IPS-18a (cell line): ENCODE data around the gene TMC1.

Experiments
- H3K27ac ChIP-seq: one replicate; pipeline ENCODE4 v1.5.1; 2013; ENCODE audit warnings: low read length
- H3K27me3 ChIP-seq: one replicate; pipeline ENCODE4 v1.6.1; 2013; ENCODE audit warnings: mild to moderate bottlenecking, low read length; ENCODE audit not compliant: control insufficient read depth, insufficient read depth
- H3K36me3 ChIP-seq: one replicate; pipeline ENCODE4 v1.6.1; 2013; ENCODE audit warnings: low read depth, low read length; ENCODE audit not compliant: control insufficient read depth
- H3K4me1 ChIP-seq: one replicate; pipeline ENCODE4 v1.6.1; 2013; ENCODE audit warnings: low read depth, low read length; ENCODE audit not compliant: control insufficient read depth
- H3K4me3 ChIP-seq: one replicate; pipeline ENCODE4 v1.5.1; 2013; ENCODE audit warnings: low read length
- H3K9ac ChIP-seq: one replicate; pipeline ENCODE4 v1.6.1; 2013; ENCODE audit warnings: mild to moderate bottlenecking, low read length, moderate library complexity
- H3K9me3 ChIP-seq: one replicate; pipeline ENCODE4 v1.6.1; 2013; ENCODE audit warnings: low read depth, low read length; ENCODE audit not compliant: control insufficient read depth

The TMC1 gene

GRCh38 chr9:72814083-72814597 lies 292.7 kb downstream of the TMC1 start:
- Histone ChIP-seq H3K4me1 (no peaks in the 10 kb centered on the region), H3K9me3 (no peaks in the 10 kb centered on the region), H3K36me3 (no peaks in the 10 kb centered on the region), H3K27me3 (no peaks in the 10 kb centered on the region), H3K4me3 (no peak overlapping the region), H3K9ac (no peak overlapping the region), H3K27ac (no peak overlapping the region)

- Histone ChIP-seq H3K4me3 (no peak overlapping the region), H3K36me3 (no peaks in the 10 kb centered on the region), H3K4me1 (no peaks in the 10 kb centered on the region), H3K27ac (no peak overlapping the region), H3K9me3 (no peaks in the 10 kb centered on the region), H3K9ac (no peak overlapping the region), H3K27me3 (no peaks in the 10 kb centered on the region)
Measured at GRCh38 chr9:72816666-72817065, 295.3 kb downstream of the TMC1 start.

GRCh38 chr9:72817413-72817812 lies 296.0 kb downstream of the TMC1 start:
- no peak overlapping the region for H3K9ac ChIP-seq
- no peaks in the 10 kb centered on the region for H3K4me1 ChIP-seq
- no peak overlapping the region for H3K4me3 ChIP-seq
- H3K36me3 ChIP-seq: no peaks in the 10 kb centered on the region
- no peaks in the 10 kb centered on the region for H3K9me3 ChIP-seq
- H3K27me3 ChIP-seq: no peaks in the 10 kb centered on the region
- no peak overlapping the region for H3K27ac ChIP-seq

- Histone ChIP-seq H3K4me1 (no peaks in the 10 kb centered on the region), H3K4me3 (no peak overlapping the region), H3K36me3 (no peaks in the 10 kb centered on the region), H3K27ac (no peak overlapping the region), H3K9me3 (no peaks in the 10 kb centered on the region), H3K9ac (no peak overlapping the region), H3K27me3 (no peaks in the 10 kb centered on the region)
Measured at GRCh38 chr9:72818385-72818784, 297.0 kb downstream of the TMC1 start.

GRCh38 chr9:72823971-72824370 lies 302.6 kb downstream of the TMC1 start:
- H3K27me3 ChIP-seq: no peaks in the 10 kb centered on the region
- H3K4me1 ChIP-seq: no peaks in the 10 kb centered on the region
- H3K4me3 ChIP-seq: no peak overlapping the region
- H3K27ac ChIP-seq: no peak overlapping the region
- H3K9me3 ChIP-seq: no peaks in the 10 kb centered on the region
- no peaks in the 10 kb centered on the region for H3K36me3 ChIP-seq
- no peak overlapping the region for H3K9ac ChIP-seq

- no peaks in the 10 kb centered on the region for H3K9me3 ChIP-seq
- H3K36me3 ChIP-seq: no peaks in the 10 kb centered on the region
- no peaks in the 10 kb centered on the region for H3K27me3 ChIP-seq
- no peak overlapping the region for H3K4me3 ChIP-seq
- H3K9ac ChIP-seq: no peak overlapping the region
- no peak overlapping the region for H3K27ac ChIP-seq
- no peaks in the 10 kb centered on the region for H3K4me1 ChIP-seq
Measured at GRCh38 chr9:72826996-72827949, 305.9 kb downstream of the TMC1 start.

GRCh38 chr9:72827950-72828731 lies 306.7 kb downstream of the TMC1 start:
- H3K9ac ChIP-seq: no peak overlapping the region
- no peaks in the 10 kb centered on the region for H3K9me3 ChIP-seq
- H3K27ac ChIP-seq: no peak overlapping the region
- no peaks in the 10 kb centered on the region for H3K27me3 ChIP-seq
- H3K4me3 ChIP-seq: no peak overlapping the region
- H3K4me1 ChIP-seq: no peaks in the 10 kb centered on the region
- H3K36me3 ChIP-seq: no peaks in the 10 kb centered on the region

GRCh38 chr9:72834994-72835393 lies 313.6 kb downstream of the TMC1 start:
- Histone ChIP-seq H3K27me3 (no peaks in the 10 kb centered on the region), H3K27ac (no peak overlapping the region), H3K9me3 (no peaks in the 10 kb centered on the region), H3K36me3 (no peaks in the 10 kb centered on the region), H3K4me3 (no peak overlapping the region), H3K4me1 (peaks cover 17% of the 10 kb centered on the region), H3K9ac (no peak overlapping the region)

GRCh38 chr9:72836790-72837189 lies 315.4 kb downstream of the TMC1 start:
- no peaks in the 10 kb centered on the region for H3K36me3 ChIP-seq
- no peak overlapping the region for H3K4me3 ChIP-seq
- H3K4me1 ChIP-seq: peaks cover 17% of the 10 kb centered on the region
- H3K27me3 ChIP-seq: no peaks in the 10 kb centered on the region
- no peaks in the 10 kb centered on the region for H3K9me3 ChIP-seq
- H3K27ac ChIP-seq: no peak overlapping the region
- H3K9ac ChIP-seq: no peak overlapping the region

GRCh38 chr9:72839085-72839484 lies 317.7 kb downstream of the TMC1 start:
- H3K36me3 ChIP-seq: no peaks in the 10 kb centered on the region
- no peak overlapping the region for H3K27ac ChIP-seq
- no peaks in the 10 kb centered on the region for H3K9me3 ChIP-seq
- no peaks in the 10 kb centered on the region for H3K27me3 ChIP-seq
- no peak overlapping the region for H3K4me3 ChIP-seq
- peaks cover 15% of the 10 kb centered on the region for H3K4me1 ChIP-seq
- H3K9ac ChIP-seq: no peak overlapping the region

- Histone ChIP-seq H3K36me3 (no peaks in the 10 kb centered on the region), H3K27me3 (no peaks in the 10 kb centered on the region), H3K4me3 (no peak overlapping the region), H3K9me3 (no peaks in the 10 kb centered on the region), H3K9ac (no peak overlapping the region), H3K27ac (no peak overlapping the region), H3K4me1 (peaks cover 3% of the 10 kb centered on the region)
Measured at GRCh38 chr9:72843520-72844439, 322.4 kb downstream of the TMC1 start.
